ENCODE results near the gene LSS. TPM values are rescaled to one million over a fixed set of nuclear protein-coding genes. Genes with fewer than 3 reads are reported as not detected.
A peak's percentile ranks its signal among the peaks of the same experiment; 100 is the strongest.

LSS gene
- polyA plus RNA-seq (ENCODE audit: insufficient read length in 4 of 4) = 10 to 100 TPM; 28.1 to 36.3 (median 35.5) TPM

- DNase-seq (ENCODE audit: low read depth in 4 of 4, low spot score in 3 of 4) = peak; percentile 85 to 92 (median 91)
Measured at GRCh38 chr21:46228345-46229051, at the start of gene LSS. LSS (minus strand) TSS chr21:46228774; CDS start chr21:46228745, 29 bp downstream.

- no peak for DNase-seq (ENCODE audit: low read depth in 4 of 4, low spot score in 3 of 4)
Measured at GRCh38 chr21:46274797-46275390, 46.3 kb upstream of the LSS start.

GRCh38 chr21:46273341-46273740 lies 44.8 kb upstream of the LSS start:
- no peak for DNase-seq (ENCODE audit: low read depth in 4 of 4, low spot score in 3 of 4)

GRCh38 chr21:46269466-46269865 lies 40.9 kb upstream of the LSS start:
- no peak for DNase-seq (ENCODE audit: low read depth in 4 of 4, low spot score in 3 of 4)

- DNase-seq (ENCODE audit: low read depth in 4 of 4, low spot score in 3 of 4) = no peak
Measured at GRCh38 chr21:46268371-46268770, 39.8 kb upstream of the LSS start.

- no peak for DNase-seq (ENCODE audit: low read depth in 4 of 4, low spot score in 3 of 4)
Measured at GRCh38 chr21:46266946-46267345, 38.4 kb upstream of the LSS start.

- DNase-seq (ENCODE audit: low read depth in 4 of 4, low spot score in 3 of 4) = no peak
Measured at GRCh38 chr21:46265736-46266525, 37.4 kb upstream of the LSS start.

GRCh38 chr21:46264690-46265144 lies 36.1 kb upstream of the LSS start:
- no peak for DNase-seq (ENCODE audit: low read depth in 4 of 4, low spot score in 3 of 4)

GRCh38 chr21:46264046-46264689 lies 35.6 kb upstream of the LSS start:
- no peak for DNase-seq (ENCODE audit: low read depth in 4 of 4, low spot score in 3 of 4)

- no peak for DNase-seq (ENCODE audit: low read depth in 4 of 4, low spot score in 3 of 4)
Measured at GRCh38 chr21:46256501-46256994, 28.0 kb upstream of the LSS start.

- DNase-seq (ENCODE audit: low read depth in 4 of 4, low spot score in 3 of 4) = no peak
Measured at GRCh38 chr21:46255758-46256337, 27.3 kb upstream of the LSS start.

- no peak for DNase-seq (ENCODE audit: low read depth in 4 of 4, low spot score in 3 of 4)
Measured at GRCh38 chr21:46255166-46255565, 26.6 kb upstream of the LSS start.

- DNase-seq (ENCODE audit: low read depth in 4 of 4, low spot score in 3 of 4) = no peak
Measured at GRCh38 chr21:46254208-46254975, 25.8 kb upstream of the LSS start.

GRCh38 chr21:46253610-46254124 lies 25.1 kb upstream of the LSS start:
- DNase-seq (ENCODE audit: low read depth in 4 of 4, low spot score in 3 of 4) = no peak

GRCh38 chr21:46252840-46253239 lies 24.3 kb upstream of the LSS start:
- no peak for DNase-seq (ENCODE audit: low read depth in 4 of 4, low spot score in 3 of 4)

GRCh38 chr21:46250146-46250725 lies 21.7 kb upstream of the LSS start:
- DNase-seq (ENCODE audit: low read depth in 4 of 4, low spot score in 3 of 4) = no peak

- DNase-seq (ENCODE audit: low read depth in 4 of 4, low spot score in 3 of 4) = no peak
Measured at GRCh38 chr21:46248827-46249226, 20.3 kb upstream of the LSS start.

- DNase-seq (ENCODE audit: low read depth in 4 of 4, low spot score in 3 of 4) = no peak
Measured at GRCh38 chr21:46248422-46248782, 19.8 kb upstream of the LSS start.
